AG20443 (cell line): ENCODE data around the gene SLC46A2.
A peak's percentile ranks its signal among the peaks of the same experiment; 100 is the strongest.

Experiments
- DNase-seq: peaks from one replicate; pipeline ENCODE4 v3.0.0; 2012; ENCODE audit warnings: low spot score, mixed read lengths

SLC46A2 gene

GRCh38 chr9:112890106-112891081, at the start of gene SLC46A2:
Gene SLC46A2, minus strand, starts transcription at chr9:112890876. Its CDS starts 195 bp downstream, at chr9:112890681.
- DNase-seq, result peak; percentile 69

GRCh38 chr9:112939418-112939817, 48.7 kb upstream of the SLC46A2 start:
- DNase-seq, result no peak

- no peak for DNase-seq
Measured at GRCh38 chr9:112933696-112934095, 43.0 kb upstream of the SLC46A2 start.

GRCh38 chr9:112925058-112925641, 34.5 kb upstream of the SLC46A2 start:
- DNase-seq, result peak; percentile 42

- DNase-seq, result peak; percentile 68
Measured at GRCh38 chr9:112921549-112921948, 30.9 kb upstream of the SLC46A2 start.

GRCh38 chr9:112917987-112918362, 27.3 kb upstream of the SLC46A2 start:
- DNase-seq, result no peak

- DNase-seq, result no peak
Measured at GRCh38 chr9:112917047-112917986, 26.6 kb upstream of the SLC46A2 start.

GRCh38 chr9:112914524-112914923, 23.8 kb upstream of the SLC46A2 start:
- DNase-seq, result no peak

GRCh38 chr9:112913326-112913725, 22.6 kb upstream of the SLC46A2 start:
- DNase-seq, result no peak

GRCh38 chr9:112912636-112913035, 22.0 kb upstream of the SLC46A2 start:
- no peak for DNase-seq

- DNase-seq, result no peak
Measured at GRCh38 chr9:112911736-112912135, 21.1 kb upstream of the SLC46A2 start.

GRCh38 chr9:112905084-112905483, 14.4 kb upstream of the SLC46A2 start:
- no peak for DNase-seq

- no peak for DNase-seq
Measured at GRCh38 chr9:112900901-112901300, 10.2 kb upstream of the SLC46A2 start.

GRCh38 chr9:112900488-112900887, 9.8 kb upstream of the SLC46A2 start:
- no peak for DNase-seq

GRCh38 chr9:112898872-112899311, 8.2 kb upstream of the SLC46A2 start:
- no peak for DNase-seq

- DNase-seq, result no peak
Measured at GRCh38 chr9:112896131-112896530, 5.5 kb upstream of the SLC46A2 start.

- DNase-seq, result no peak
Measured at GRCh38 chr9:112894699-112895098, 4.0 kb upstream of the SLC46A2 start.

GRCh38 chr9:112894041-112894440, 3.4 kb upstream of the SLC46A2 start:
- DNase-seq, result peak; percentile 32

- DNase-seq, result no peak
Measured at GRCh38 chr9:112892981-112893380, 2.3 kb upstream of the SLC46A2 start.

- no peak for DNase-seq
Measured at GRCh38 chr9:112891521-112891920, 845 bp upstream of the SLC46A2 start.

GRCh38 chr9:112887381-112887780, 3.3 kb downstream of the SLC46A2 start:
- DNase-seq, result no peak

- no peak for DNase-seq
Measured at GRCh38 chr9:112886351-112886750, 4.3 kb downstream of the SLC46A2 start.
